DOHH2 (cell line): Measurements from ENCODE around the gene OR10A5.

Experiments used
- H3F3A ChIP-seq: fragments of 200-600 bp; sonication (generic), shearing (Covaris generic); 2 replicates; pipeline ENCODE4 v1.6.0; 2016; ENCODE audit warnings: antibody characterized with exemption, mild to moderate bottlenecking; ENCODE audit not compliant: control insufficient read depth, insufficient read depth
- H3K27ac ChIP-seq: fragments of 200-600 bp; sonication (generic); 2 replicates; pipeline ENCODE4 v1.5.1; 2014; ENCODE audit warnings: low read depth, mild to moderate bottlenecking, low read length, moderate library complexity
- H3K27me3 ChIP-seq: fragments of 200-600 bp; sonication (generic); 2 replicates; pipeline ENCODE4 v1.6.1; 2014; ENCODE audit warnings: mild to moderate bottlenecking, low read length, mixed read lengths; ENCODE audit not compliant: control insufficient read depth
- H3K36me3 ChIP-seq: fragments of 200-600 bp; sonication (generic); 2 replicates; pipeline ENCODE4 v1.6.1; 2014; ENCODE audit warnings: mild to moderate bottlenecking, low read length, moderate library complexity, mixed read lengths; ENCODE audit not compliant: control insufficient read depth
- H3K4me1 ChIP-seq: fragments of 200-600 bp; sonication (generic); 2 replicates; pipeline ENCODE4 v1.6.1; 2014; ENCODE audit warnings: mild to moderate bottlenecking, low read length, mixed read lengths; ENCODE audit not compliant: control insufficient read depth
- H3K4me2 ChIP-seq: fragments of 200-600 bp; sonication (generic); 2 replicates; pipeline ENCODE4 v1.6.0; 2014; ENCODE audit warnings: mild to moderate bottlenecking, low read length, moderate library complexity
- H3K4me3 ChIP-seq: fragments of 200-600 bp; sonication (generic); 2 replicates; pipeline ENCODE4 v1.5.1; 2014; ENCODE audit warnings: mild to moderate bottlenecking, low read length, mixed read lengths
- H3K79me2 ChIP-seq: fragments of 200-600 bp; sonication (generic); 2 replicates; pipeline ENCODE4 v1.6.1; 2014; ENCODE audit warnings: mild to moderate bottlenecking, low read length, mixed read lengths; ENCODE audit not compliant: control insufficient read depth
- H3K9me2 ChIP-seq: fragments of 200-600 bp; sonication (generic); replicated peaks from 2 replicates; pipeline ENCODE4 v1.6.1; 2014; ENCODE audit warnings: mild to moderate bottlenecking, low read length, mixed read lengths; ENCODE audit not compliant: control insufficient read depth
- H3K9me3 ChIP-seq: fragments of 200-600 bp; sonication (generic); 2 replicates; pipeline ENCODE4 v1.6.1; 2014; ENCODE audit warnings: antibody characterized with exemption, low read length, mixed read lengths; ENCODE audit not compliant: control insufficient read depth, insufficient read depth
- H4K20me1 ChIP-seq: fragments of 200-600 bp; sonication (generic); 2 replicates; pipeline ENCODE4 v1.6.0; 2014; ENCODE audit warnings: low read depth, mild to moderate bottlenecking, antibody characterized with exemption, low read length, moderate library complexity; ENCODE audit not compliant: control insufficient read depth, insufficient read depth
- CTCF ChIP-seq: fragments of 200-600 bp; sonication (generic); IDR thresholded peaks from one replicate; pipeline ENCODE4 v1.5.1; 2014; ENCODE audit warnings: antibody characterized with exemption, mild to moderate bottlenecking, low read depth, low read length; ENCODE audit not compliant: poor library complexity, severe bottlenecking
- EZH2phosphoT487 ChIP-seq: fragments of 200-600 bp; sonication (generic); IDR thresholded peaks from 2 replicates; pipeline ENCODE4 v1.6.1; 2017; ENCODE audit warnings: borderline replicate concordance, mild to moderate bottlenecking, antibody characterized with exemption, low read length, moderate library complexity, mixed read lengths

The OR10A5 gene

GRCh38 chr11:6824136-6824823 lies 21.2 kb upstream of the OR10A5 start:
- Histone ChIP-seq H3K4me2 (no peak overlapping the region), H3K36me3 (no peaks in the 10 kb centered on the region), H3F3A (no peaks in the 10 kb centered on the region), H3K27me3 (no peaks in the 10 kb centered on the region), H4K20me1 (no peaks in the 10 kb centered on the region), H3K9me3 (no peaks in the 10 kb centered on the region; the same call in 1 of the 2 replicates), H3K9me2 (0 out of 2 replicates have a peak, but pooled peaks cover 3% of the 10 kb centered on the region), H3K4me1 (no peaks in the 10 kb centered on the region), H3K4me3 (no peak overlapping the region), H3K79me2 (no peaks in the 10 kb centered on the region), H3K27ac (no peak overlapping the region)
- no peak for TF ChIP-seq EZH2phosphoT487
- TF ChIP-seq CTCF = no peak

GRCh38 chr11:6825231-6825744 lies 20.2 kb upstream of the OR10A5 start:
- Histone ChIP-seq H3K27me3 (no peaks in the 10 kb centered on the region), H3K4me2 (no peak overlapping the region), H3K9me3 (no peaks in the 10 kb centered on the region; the same call in 1 of the 2 replicates), H3K4me1 (no peaks in the 10 kb centered on the region), H3K79me2 (no peaks in the 10 kb centered on the region), H3K9me2 (0 out of 2 replicates have a peak, but pooled peaks cover 3% of the 10 kb centered on the region), H3K36me3 (no peaks in the 10 kb centered on the region), H4K20me1 (no peaks in the 10 kb centered on the region), H3F3A (no peaks in the 10 kb centered on the region), H3K27ac (no peak overlapping the region), H3K4me3 (no peak overlapping the region)
- TF ChIP-seq EZH2phosphoT487 (no peak), CTCF (no peak)

GRCh38 chr11:6828103-6828502 lies 17.4 kb upstream of the OR10A5 start:
- Histone ChIP-seq H3K9me2 (0 out of 2 replicates have a peak, but pooled peaks cover 3% of the 10 kb centered on the region), H3K27me3 (no peaks in the 10 kb centered on the region), H3K4me2 (no peak overlapping the region), H3K9me3 (no peaks in the 10 kb centered on the region), H3K4me3 (no peak overlapping the region), H3K36me3 (no peaks in the 10 kb centered on the region), H3K79me2 (no peaks in the 10 kb centered on the region), H3K27ac (no peak overlapping the region), H3F3A (no peaks in the 10 kb centered on the region), H4K20me1 (no peaks in the 10 kb centered on the region), H3K4me1 (peaks cover 11% of the 10 kb centered on the region)
- TF ChIP-seq EZH2phosphoT487 = no peak
- TF ChIP-seq CTCF = no peak
